Vagina (tissue), 2 donors: ENCODE data around the gene TAS2R19.
"Not testable (repeated sequence)": the region's sequence is repeated elsewhere in the genome, so short reads cannot be mapped to it uniquely, and the experiment has no call there.

Experiments used
- CTCF ChIP-seq, 3 experiments: fragments of 450-650 bp in 2 of 3; fragments of 200-600 bp in 1 of 3; sonication (generic) in 1 of 3; IDR thresholded peaks; one replicate each; pipeline ENCODE4 v1.5.1; 2017 to 2019; ENCODE audit warnings: antibody characterized with exemption in 3 of 3, mild to moderate bottlenecking in 2 of 3, moderate library complexity in 2 of 3
- POLR2A ChIP-seq, 2 donors: fragments of 450-650 bp; IDR thresholded peaks; one replicate each; pipeline ENCODE4 v1.6.1; 2017; ENCODE audit warnings: antibody characterized with exemption in 2 of 2, mild to moderate bottlenecking in 2 of 2, moderate library complexity in 2 of 2
- POLR2AphosphoS5 ChIP-seq, 2 donors: sonication (generic); formaldehyde crosslinking; IDR thresholded peaks; one replicate each; pipeline ENCODE4 v1.9.0; 2017; ENCODE audit warnings: antibody characterized with exemption in 2 of 2, mild to moderate bottlenecking in 2 of 2, low read depth in 1 of 2; ENCODE audit not compliant: insufficient read depth in 1 of 2

- TF ChIP-seq POLR2A (IDR thresholded peaks at IDR 0.05); CTCF (IDR thresholded peaks at IDR 0.05); POLR2AphosphoS5 (IDR thresholded peaks at IDR 0.05; ENCODE audit: insufficient read depth in 1 of 2, low read depth in 1 of 2): not testable (repeated sequence)
Observed at GRCh38 chr12:11049806-11050531, 27.5 kb upstream of the TAS2R19 start.
